ENCODE data around the gene EML4. TPM values are rescaled to one million over a fixed set of nuclear protein-coding genes. Genes with fewer than 3 reads are reported as not detected.

The EML4 gene
- total and polyA plus RNA-seq, 2 of the 13 experiments (the other 11 are each of a cell fraction or from before 2014, with no cell fraction given): 243 to 476 TPM

GRCh38 chr2:42129947-42130346, 39.2 kb upstream of the EML4 start:
- Histone ChIP-seq H3K79me2 (ENCODE audit: insufficient read depth, low read length) (peaks cover 43% of the 10 kb centered on the region), H4K20me1 (ENCODE audit: insufficient read depth, low read length) (no peaks in the 10 kb centered on the region), H3K27ac (ENCODE audit: extremely low read length, insufficient read depth, low read length) (no peak overlapping the region), H3K27me3 (ENCODE audit: control insufficient read depth in 1 of 2, insufficient read depth in 2 of 2, low read length in 2 of 2) (no peaks in the 10 kb centered on the region), H3K9ac (ENCODE audit: insufficient read depth, low read depth, low read length) (no peak overlapping the region), H3K4me3 (replicated peaks in 1 of 3; ENCODE audit: insufficient read depth in 1 of 3, low read depth in 2 of 3, low read length in 3 of 3) (no peak overlapping the region), H3K4me2 (ENCODE audit: low read depth, low read length) (no peak overlapping the region), H2AFZ (ENCODE audit: low read length) (no peak overlapping the region), H3K36me3 (replicated peaks in 1 of 2; ENCODE audit: control insufficient read depth in 1 of 2, insufficient read depth in 2 of 2, low read length in 2 of 2) (no peaks in the 10 kb centered on the region), H3K4me1 (ENCODE audit: insufficient read depth, low read length) (peaks cover 100% of the 10 kb centered on the region), H3K9me3 (ENCODE audit: low read length) (no peaks in the 10 kb centered on the region)
- in situ Hi-C loops (cut with HindIII; ENCODE audit: extremely low pct_ligation_motif_present, low pct_unique_long_range_greater_than_20kb) (loop anchor here (5.0 kb wide), 1 partner anchor 42 kb away; no protein-coding TSS in a partner anchor), intact Hi-C loops (cut with micrococcal nuclease; ENCODE audit: unreplicated experiment) (no loop called here)
- no peak for ATAC-seq
- no TSS peak for BruUV-seq (replicated peaks)
- FAIRE-seq: no peak
- no peak for TF ChIP-seq ZNF34 (CRISPR knock-in tag; IDR thresholded peaks at IDR 0.05; ENCODE audit: borderline replicate concordance)
- no peak for TF ChIP-seq ZFP1 (CRISPR knock-in tag; IDR thresholded peaks at IDR 0.05)
- no peak for TF ChIP-seq ZNF24 (IDR thresholded peaks at IDR 0.05)
- no peak for TF ChIP-seq HDAC6 (IDR thresholded peaks at IDR 0.05; ENCODE audit: low read depth, low read length)
- TF ChIP-seq PLRG1 (conservative IDR thresholded peaks at IDR 0.05): no peak
- no peak for TF ChIP-seq GABPB1 (CRISPR knock-in tag; IDR thresholded peaks at IDR 0.05)
- TF ChIP-seq, protein P1, sequence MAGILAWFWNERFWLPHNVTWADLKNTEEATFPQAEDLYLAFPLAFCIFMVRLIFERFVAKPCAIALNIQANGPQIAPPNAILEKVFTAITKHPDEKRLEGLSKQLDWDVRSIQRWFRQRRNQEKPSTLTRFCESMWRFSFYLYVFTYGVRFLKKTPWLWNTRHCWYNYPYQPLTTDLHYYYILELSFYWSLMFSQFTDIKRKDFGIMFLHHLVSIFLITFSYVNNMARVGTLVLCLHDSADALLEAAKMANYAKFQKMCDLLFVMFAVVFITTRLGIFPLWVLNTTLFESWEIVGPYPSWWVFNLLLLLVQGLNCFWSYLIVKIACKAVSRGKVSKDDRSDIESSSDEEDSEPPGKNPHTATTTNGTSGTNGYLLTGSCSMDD (CRISPR knock-in tag; IDR thresholded peaks at IDR 0.05): no peak
- TF ChIP-seq FOXA1 (IDR thresholded peaks at IDR 0.05): no peak
- no peak for TF ChIP-seq FOXA1 (CRISPR knock-in tag; IDR thresholded peaks at IDR 0.05)
- TF ChIP-seq ZNF329 (CRISPR knock-in tag; IDR thresholded peaks at IDR 0.05; ENCODE audit: low read depth): no peak
- no peak for TF ChIP-seq ZNF598 (CRISPR knock-in tag; IDR thresholded peaks at IDR 0.05; ENCODE audit: borderline replicate concordance)
- TF ChIP-seq IKZF4 (CRISPR knock-in tag; IDR thresholded peaks at IDR 0.05; ENCODE audit: borderline replicate concordance, low read depth, not compliant biosample characterization): no peak
- no peak for TF ChIP-seq ZSCAN20 (CRISPR knock-in tag; IDR thresholded peaks at IDR 0.05; ENCODE audit: borderline replicate concordance)
- no peak for TF ChIP-seq ZNF451 (CRISPR knock-in tag; IDR thresholded peaks at IDR 0.05)
- no peak for TF ChIP-seq TCF12 (IDR thresholded peaks at IDR 0.05)
- TF ChIP-seq TCF12 (CRISPR knock-in tag; IDR thresholded peaks at IDR 0.05): no peak
- CTCF ChIA-PET (ENCODE audit: low intra/inter-chr PET ratio, low total read pairs): no interaction called here
- POLR2A ChIA-PET: interaction anchor here (7.0 kb wide), 1 partner anchor 7 kb away, joined by 100 read pairs; no protein-coding TSS in a partner anchor
- DNase-seq (ENCODE audit: low spot score): no peak
- 98% methylated on average over 5 of the region's 5 CpGs for WGBS (ENCODE audit: low lambda C conversion rate)

Measured in HepG2 (cell line).